SU-DHL-6 (cell line): ENCODE results near the gene TXNIP.
"Not testable (repeated sequence)": the region's sequence is repeated elsewhere in the genome, so short reads cannot be mapped to it uniquely, and the experiment has no call there.

Source experiments
- H2AFZ ChIP-seq: fragments of 200-600 bp; sonication (generic); 2 replicates; pipeline ENCODE4 v1.6.1; 2014; ENCODE audit warnings: low read depth, mild to moderate bottlenecking, moderate library complexity, mixed read lengths, antibody characterized with exemption, low read length; ENCODE audit not compliant: severe bottlenecking
- H3F3A ChIP-seq: fragments of 200-600 bp; shearing (Covaris generic); 2 replicates; pipeline ENCODE4 v1.6.0; 2016; ENCODE audit warnings: antibody characterized with exemption, mild to moderate bottlenecking; ENCODE audit not compliant: insufficient read depth
- H3K27ac ChIP-seq: fragments of 200-600 bp; sonication (generic); 2 replicates; pipeline ENCODE4 v1.5.1; 2016; ENCODE audit warnings: low read depth, mild to moderate bottlenecking, low read length, moderate library complexity, mixed read lengths
- H3K27me3 ChIP-seq: fragments of 200-600 bp; sonication (generic), shearing (Covaris generic); 2 replicates; pipeline ENCODE4 v1.6.0; 2014; ENCODE audit warnings: mild to moderate bottlenecking, low read length
- H3K36me3 ChIP-seq: fragments of 200-600 bp; sonication (generic); 2 replicates; pipeline ENCODE4 v1.6.1; 2014; ENCODE audit warnings: mild to moderate bottlenecking, low read length, mixed read lengths
- H3K4me2 ChIP-seq: fragments of 300-600, 200-600 bp; shearing (Covaris generic), sonication (generic); 2 replicates; pipeline ENCODE4 v1.6.0; 2014; ENCODE audit warnings: low read length, low read depth, mild to moderate bottlenecking; ENCODE audit not compliant: poor library complexity, severe bottlenecking
- H3K4me3 ChIP-seq: fragments of 200-600 bp; sonication (generic); 2 replicates; pipeline ENCODE4 v1.5.1; 2014; ENCODE audit warnings: antibody characterized with exemption, low read length, mild to moderate bottlenecking, mixed read lengths; ENCODE audit not compliant: insufficient read depth, poor library complexity, severe bottlenecking
- H3K79me2 ChIP-seq: fragments of 200-600 bp; sonication (generic); 2 replicates; pipeline ENCODE4 v1.6.1; 2014; ENCODE audit warnings: mild to moderate bottlenecking, low read length, moderate library complexity; ENCODE audit not compliant: insufficient read depth
- H3K9ac ChIP-seq: fragments of 200-600 bp; sonication (generic); 2 replicates; pipeline ENCODE4 v1.7.0; 2014; ENCODE audit warnings: mild to moderate bottlenecking, low read length
- H3K9me2 ChIP-seq: fragments of 200-600 bp; sonication (generic); replicated peaks from 2 replicates; pipeline ENCODE4 v1.6.1; 2014; ENCODE audit warnings: low read length; ENCODE audit not compliant: insufficient read depth
- H3K9me3 ChIP-seq: fragments of 200-600 bp; sonication (generic); 2 replicates; pipeline ENCODE4 v1.6.1; 2014; ENCODE audit warnings: low read length, mixed read lengths; ENCODE audit not compliant: insufficient read depth
- H4K20me1 ChIP-seq: fragments of 200-600 bp; sonication (generic); 2 replicates; pipeline ENCODE4 v1.6.1; 2014; ENCODE audit warnings: low read depth, mild to moderate bottlenecking, antibody characterized with exemption, low read length, moderate library complexity, mixed read lengths
- CTCF ChIP-seq: fragments of 200-600 bp; sonication (generic); IDR thresholded peaks from one replicate; pipeline ENCODE4 v1.5.1; 2017; ENCODE audit warnings: antibody characterized with exemption, mild to moderate bottlenecking, low read length, moderate library complexity; ENCODE audit not compliant: insufficient read depth, poor library complexity, severe bottlenecking
- EZH2phosphoT487 ChIP-seq: fragments of 200-600 bp; sonication (generic), shearing (Covaris generic); conservative IDR thresholded peaks from 2 replicates; pipeline ENCODE4 v1.6.1; 2018; ENCODE audit warnings: mild to moderate bottlenecking, antibody characterized with exemption, low read length, moderate library complexity, mixed read lengths

TXNIP gene

DNA sequence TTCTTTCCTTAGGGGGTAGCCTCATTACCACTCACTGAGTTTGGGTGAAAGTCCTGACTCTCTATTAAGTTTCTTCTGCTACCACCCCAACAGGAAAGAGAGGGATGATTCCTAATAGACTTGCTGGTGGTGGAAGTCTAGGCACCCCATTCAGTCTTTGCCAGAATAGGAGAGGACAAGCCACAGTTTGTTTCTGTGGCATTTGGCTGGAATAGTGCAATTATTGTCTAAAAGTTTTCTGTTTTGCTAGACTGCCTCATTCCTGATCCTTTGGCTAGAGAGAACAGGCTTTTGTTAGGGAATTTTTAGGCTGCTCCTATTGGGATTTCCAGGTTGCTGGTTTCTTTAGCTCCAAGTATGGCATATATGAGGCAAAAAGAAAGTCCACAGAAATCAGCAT, 35.1 kb upstream of the TXNIP start:
- H3K4me2 ChIP-seq: no peak overlapping the region
- H3K27me3 ChIP-seq: no peaks in the 10 kb centered on the region
- no peak overlapping the region for H3K4me3 ChIP-seq
- TF ChIP-seq EZH2phosphoT487 (no peak), CTCF (no peak)
- H3K9me2 ChIP-seq: no peaks in the 10 kb centered on the region
- H4K20me1 ChIP-seq: no peaks in the 10 kb centered on the region
- no peak overlapping the region for H3K27ac ChIP-seq
- H3K9ac ChIP-seq: no peak overlapping the region
- H2AFZ ChIP-seq: no peak overlapping the region
- H3K79me2 ChIP-seq: no peaks in the 10 kb centered on the region
- no peaks in the 10 kb centered on the region for H3K9me3 ChIP-seq
- H3K36me3 ChIP-seq: no peaks in the 10 kb centered on the region
- H3F3A ChIP-seq: peaks cover 8% of the 10 kb centered on the region

GRCh38 chr1:146029117-146029516, 32.7 kb upstream of the TXNIP start:
- no peak overlapping the region for H2AFZ ChIP-seq
- TF ChIP-seq EZH2phosphoT487 (no peak), CTCF (no peak)
- H3K4me3 ChIP-seq: no peak overlapping the region
- no peaks in the 10 kb centered on the region for H3K27me3 ChIP-seq
- H3K27ac ChIP-seq: no peak overlapping the region
- no peaks in the 10 kb centered on the region for H3K9me3 ChIP-seq
- no peaks in the 10 kb centered on the region for H3K9me2 ChIP-seq
- H4K20me1 ChIP-seq: no peaks in the 10 kb centered on the region
- no peaks in the 10 kb centered on the region for H3K79me2 ChIP-seq
- H3K9ac ChIP-seq: no peak overlapping the region
- no peak overlapping the region for H3K4me2 ChIP-seq
- H3F3A ChIP-seq: no peaks in the 10 kb centered on the region
- H3K36me3 ChIP-seq: no peaks in the 10 kb centered on the region

- not testable (repeated sequence) for H2AFZ ChIP-seq, H3K27me3 ChIP-seq, H3K27ac ChIP-seq, H3K4me3 ChIP-seq, H3K9me2 ChIP-seq, H4K20me1 ChIP-seq, H3K9ac ChIP-seq, H3K4me2 ChIP-seq, H3K9me3 ChIP-seq, H3K79me2 ChIP-seq, H3K36me3 ChIP-seq, H3F3A ChIP-seq
Observed at GRCh38 chr1:146026650-146027049, 30.3 kb upstream of the TXNIP start.

DNA sequence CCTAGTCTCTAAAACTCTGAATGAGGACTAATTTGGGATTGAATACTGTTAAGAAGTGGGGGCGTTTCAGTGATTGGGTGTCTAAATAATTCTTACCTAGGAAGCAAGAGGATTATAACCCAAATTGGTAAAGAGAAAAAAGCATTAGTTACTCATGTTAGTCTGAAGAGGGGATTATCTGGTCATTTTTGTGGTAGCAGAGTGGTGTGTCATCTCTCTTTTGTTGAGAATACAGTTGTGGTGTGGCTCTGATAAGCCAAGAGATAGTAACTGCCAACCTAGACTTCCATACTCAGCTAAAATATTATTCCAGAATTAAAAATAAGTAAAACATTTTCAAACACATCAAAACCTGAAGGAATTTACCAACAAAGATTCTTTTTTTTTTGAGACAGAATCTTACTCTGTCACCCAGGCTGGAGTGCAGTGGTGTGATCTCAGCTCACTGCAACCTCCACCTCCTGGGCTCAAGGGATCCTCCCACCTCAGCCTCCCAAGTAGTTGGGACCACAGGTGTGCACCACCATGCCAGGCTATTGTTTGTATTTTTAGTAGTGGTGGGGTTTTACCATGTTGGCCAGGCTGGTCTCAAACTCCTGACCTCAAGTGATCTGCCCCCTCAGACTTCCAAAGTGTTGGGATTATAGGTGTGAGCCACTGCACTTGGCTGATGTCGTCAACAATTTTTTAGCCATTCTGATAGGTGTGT, 29.6 kb upstream of the TXNIP start:
- H3K36me3 ChIP-seq, H3K9ac ChIP-seq, H4K20me1 ChIP-seq, H3K27ac ChIP-seq, H3K27me3 ChIP-seq, H3K9me2 ChIP-seq, H3K79me2 ChIP-seq, H3K4me2 ChIP-seq, H3K4me3 ChIP-seq, H2AFZ ChIP-seq, H3K9me3 ChIP-seq, H3F3A ChIP-seq: not testable (repeated sequence)
